NCI-H2227 (cell line): ENCODE measurements around the gene METAP1D.
"Not testable (repeated sequence)": the region's sequence is repeated elsewhere in the genome, so short reads cannot be mapped to it uniquely, and the experiment has no call there.

ENCODE experiments used
- DNase-seq: peaks from one replicate; lab custom pipeline; 2025; ENCODE audit not compliant: unreplicated experiment; lab: John Stamatoyannopoulos, UW

Gene METAP1D

GRCh38 chr2:171996021-171996420 is 3.7 kb upstream of the METAP1D start:
- no peak for DNase-seq

GRCh38 chr2:171997031-171997430 is 2.7 kb upstream of the METAP1D start:
- not testable (repeated sequence) for DNase-seq

GRCh38 chr2:171999161-171999560 is 592 bp upstream of the METAP1D start:
- DNase-seq = no peak

- no peak for DNase-seq
Measured at GRCh38 chr2:172000696-172001361, 1.1 kb downstream of the METAP1D start.

GRCh38 chr2:172007372-172007771 is 7.6 kb downstream of the METAP1D start:
- no peak for DNase-seq

- no peak for DNase-seq
Measured at GRCh38 chr2:172009823-172010222, 10.1 kb downstream of the METAP1D start.

GRCh38 chr2:172011812-172012575 is 12.2 kb downstream of the METAP1D start:
- no peak for DNase-seq

GRCh38 chr2:172012677-172013391 is 13.1 kb downstream of the METAP1D start:
- DNase-seq = no peak

GRCh38 chr2:172013396-172013795 is 13.6 kb downstream of the METAP1D start:
- no peak for DNase-seq

- no peak for DNase-seq
Measured at GRCh38 chr2:172021074-172021931, 21.6 kb downstream of the METAP1D start.

GRCh38 chr2:172021955-172022354 is 22.2 kb downstream of the METAP1D start:
- peak; percentile 28 for DNase-seq

GRCh38 chr2:172031536-172031935 is 31.8 kb downstream of the METAP1D start:
- no peak for DNase-seq

GRCh38 chr2:172038121-172038520 is 38.4 kb downstream of the METAP1D start:
- no peak for DNase-seq

- no peak for DNase-seq
Measured at GRCh38 chr2:172038604-172039003, 38.9 kb downstream of the METAP1D start.

- no peak for DNase-seq
Measured at GRCh38 chr2:172039011-172039704, 39.4 kb downstream of the METAP1D start.

- no peak for DNase-seq
Measured at GRCh38 chr2:172040311-172040710, 40.6 kb downstream of the METAP1D start.

- DNase-seq = peak; percentile 38
Measured at GRCh38 chr2:172046080-172046678, 46.4 kb downstream of the METAP1D start.

- DNase-seq = no peak
Measured at GRCh38 chr2:172046866-172047565, 47.3 kb downstream of the METAP1D start.
